ENCODE results near the gene RPS6KA3. TPM values are rescaled to one million over a fixed set of nuclear protein-coding genes. Genes with fewer than 3 reads are reported as not detected.

RPS6KA3 gene
- total and polyA plus RNA-seq, 2 donors (not counting 1 experiment from before 2014, with no cell fraction given), result 17.0 to 63.0 TPM

DNA sequence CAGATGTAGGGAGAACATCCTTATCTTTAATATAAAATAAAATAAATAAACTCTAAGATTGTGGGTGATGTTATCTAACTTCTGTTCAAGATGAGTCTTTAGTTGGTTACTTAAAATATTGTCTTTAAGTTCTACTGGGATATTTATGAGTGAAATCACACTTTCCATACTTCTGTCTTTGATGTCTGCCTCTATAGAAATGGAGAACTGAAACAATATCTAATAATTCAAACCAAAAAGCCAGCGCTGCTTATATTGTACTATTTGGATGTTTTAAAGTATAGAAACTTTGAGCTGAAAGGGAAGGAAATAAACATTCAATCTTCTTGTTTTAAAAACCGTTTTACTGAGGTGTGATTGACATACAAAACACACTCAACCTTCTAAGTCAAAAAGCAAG is 44.8 kb upstream of the RPS6KA3 start:
- no peak for TF ChIP-seq EZH2 (IDR thresholded peaks at IDR 0.05; ENCODE audit: borderline replicate concordance, insufficient read depth, low read depth, low read length, poor library complexity, severe bottlenecking)
- TF ChIP-seq, protein P1, sequence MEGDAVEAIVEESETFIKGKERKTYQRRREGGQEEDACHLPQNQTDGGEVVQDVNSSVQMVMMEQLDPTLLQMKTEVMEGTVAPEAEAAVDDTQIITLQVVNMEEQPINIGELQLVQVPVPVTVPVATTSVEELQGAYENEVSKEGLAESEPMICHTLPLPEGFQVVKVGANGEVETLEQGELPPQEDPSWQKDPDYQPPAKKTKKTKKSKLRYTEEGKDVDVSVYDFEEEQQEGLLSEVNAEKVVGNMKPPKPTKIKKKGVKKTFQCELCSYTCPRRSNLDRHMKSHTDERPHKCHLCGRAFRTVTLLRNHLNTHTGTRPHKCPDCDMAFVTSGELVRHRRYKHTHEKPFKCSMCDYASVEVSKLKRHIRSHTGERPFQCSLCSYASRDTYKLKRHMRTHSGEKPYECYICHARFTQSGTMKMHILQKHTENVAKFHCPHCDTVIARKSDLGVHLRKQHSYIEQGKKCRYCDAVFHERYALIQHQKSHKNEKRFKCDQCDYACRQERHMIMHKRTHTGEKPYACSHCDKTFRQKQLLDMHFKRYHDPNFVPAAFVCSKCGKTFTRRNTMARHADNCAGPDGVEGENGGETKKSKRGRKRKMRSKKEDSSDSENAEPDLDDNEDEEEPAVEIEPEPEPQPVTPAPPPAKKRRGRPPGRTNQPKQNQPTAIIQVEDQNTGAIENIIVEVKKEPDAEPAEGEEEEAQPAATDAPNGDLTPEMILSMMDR (IDR thresholded peaks at IDR 0.05), result no peak
- ATAC-seq (ENCODE audit: low read depth), result no peak
- ChIA-PET CTCF (no interaction called here), POLR2A (no interaction called here)
- Histone ChIP-seq H3K79me2 (ENCODE audit: control insufficient read depth, insufficient read depth, low read length) (no peaks in the 10 kb centered on the region), H3K4me3 (ENCODE audit: control extremely low read depth in 1 of 5, extremely low read depth in 1 of 5, insufficient read depth in 1 of 5, low read depth in 2 of 5, low read length in 4 of 5) (no peak overlapping the region), H3K4me1 (ENCODE audit: control insufficient read depth in 2 of 2, insufficient read depth in 2 of 2, low read length in 2 of 2) (peaks cover 24 to 38% of the 10 kb centered on the region in 2 donors), H3K36me3 (replicated peaks in 1 of 2; ENCODE audit: control extremely low read depth in 1 of 2, control insufficient read depth in 1 of 2, extremely low read depth in 1 of 2, insufficient read depth in 2 of 2, low read length in 1 of 2) (no peaks in the 10 kb centered on the region), H2AFZ (ENCODE audit: insufficient read depth, low read depth, low read length, poor library complexity, severe bottlenecking) (no peak overlapping the region), H3K9ac (ENCODE audit: low read length) (no peak overlapping the region), H3K9me3 (ENCODE audit: control extremely low read depth in 1 of 3, control insufficient read depth in 2 of 3, insufficient read depth in 1 of 3, low read length in 2 of 3) (no peaks in the 10 kb centered on the region), H3K4me2 (replicated peaks; ENCODE audit: low read depth, low read length, poor library complexity, severe bottlenecking) (peak overlapping the region; percentile 17), H3K27me3 (replicated peaks in 1 of 4; ENCODE audit: control extremely low read depth in 1 of 4, control insufficient read depth in 3 of 4, insufficient read depth in 4 of 4, low read length in 3 of 4) (no peaks in the 10 kb centered on the region), H4K20me1 (ENCODE audit: control insufficient read depth, insufficient read depth, low read length, poor library complexity, severe bottlenecking) (no peaks in the 10 kb centered on the region), H3K27ac (ENCODE audit: low read length in 2 of 2) (no peak overlapping the region)
- Mint-ChIP-seq H3K4me1 (peaks cover 38% of the 10 kb centered on the region), H3K27me3 (no peaks in the 10 kb centered on the region), H3K27ac (peak overlapping the region; percentile 39), H3K4me3 (no peak overlapping the region), H3K9me3 (ENCODE audit: insufficient read depth) (no peaks in the 10 kb centered on the region)
- no CpG with 5 or more reads among the region's 2 CpGs for WGBS (ENCODE audit: insufficient coverage)
- no peak for DNase-seq
- intact Hi-C loops (cut with micrococcal nuclease), result no loop called here

DNA sequence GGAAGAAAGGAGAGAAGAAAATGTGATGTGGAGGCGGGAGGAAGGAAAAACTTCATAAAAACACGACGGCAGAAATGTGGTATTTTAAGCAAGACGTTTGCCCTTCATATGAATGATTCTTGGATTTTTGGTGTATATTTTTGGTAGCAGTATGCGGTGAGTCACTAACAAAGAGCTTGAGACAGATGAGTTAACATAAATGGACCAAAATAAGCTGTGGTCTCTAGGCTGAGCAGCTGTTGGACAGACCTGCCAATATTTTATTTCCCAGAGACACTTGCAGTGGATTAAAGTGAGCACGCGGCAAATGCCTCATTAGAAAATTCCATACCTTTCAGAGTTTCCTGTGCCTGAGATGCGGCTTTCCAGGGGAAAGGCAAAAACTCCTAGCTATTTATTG is 43.1 kb upstream of the RPS6KA3 start:
- Histone ChIP-seq H3K36me3 (replicated peaks in 1 of 2; ENCODE audit: control extremely low read depth in 1 of 2, control insufficient read depth in 1 of 2, extremely low read depth in 1 of 2, insufficient read depth in 2 of 2, low read length in 1 of 2) (no peaks in the 10 kb centered on the region), H3K4me2 (replicated peaks; ENCODE audit: low read depth, low read length, poor library complexity, severe bottlenecking) (no peak overlapping the region), H3K9ac (ENCODE audit: low read length) (no peak overlapping the region), H3K4me1 (ENCODE audit: control insufficient read depth in 2 of 2, insufficient read depth in 2 of 2, low read length in 2 of 2) (peaks cover 21 to 27% of the 10 kb centered on the region in 2 donors), H3K4me3 (ENCODE audit: control extremely low read depth in 1 of 5, extremely low read depth in 1 of 5, insufficient read depth in 1 of 5, low read depth in 2 of 5, low read length in 4 of 5) (no peak overlapping the region), H3K9me3 (ENCODE audit: control extremely low read depth in 1 of 3, control insufficient read depth in 2 of 3, insufficient read depth in 1 of 3, low read length in 2 of 3) (no peaks in the 10 kb centered on the region), H4K20me1 (ENCODE audit: control insufficient read depth, insufficient read depth, low read length, poor library complexity, severe bottlenecking) (no peaks in the 10 kb centered on the region), H3K27me3 (replicated peaks in 1 of 4; ENCODE audit: control extremely low read depth in 1 of 4, control insufficient read depth in 3 of 4, insufficient read depth in 4 of 4, low read length in 3 of 4) (no peaks in the 10 kb centered on the region), H3K27ac (ENCODE audit: low read length in 2 of 2) (no peak overlapping the region), H3K79me2 (ENCODE audit: control insufficient read depth, insufficient read depth, low read length) (no peaks in the 10 kb centered on the region), H2AFZ (ENCODE audit: insufficient read depth, low read depth, low read length, poor library complexity, severe bottlenecking) (no peak overlapping the region)
- Mint-ChIP-seq H3K27ac (no peak overlapping the region), H3K27me3 (peaks cover 3% of the 10 kb centered on the region), H3K9me3 (ENCODE audit: insufficient read depth) (no peaks in the 10 kb centered on the region), H3K4me3 (no peak overlapping the region), H3K4me1 (peaks cover 29% of the 10 kb centered on the region)
- ChIA-PET POLR2A (interaction anchor here (1.1 kb wide), 1 partner anchor 42 kb away, joined by 3 read pairs; no protein-coding TSS in a partner anchor), CTCF (interaction anchor here (1.1 kb wide), 1 partner anchor 41 kb away, joined by 3 read pairs; no protein-coding TSS in a partner anchor)
- TF ChIP-seq, protein P1 (IDR thresholded peaks at IDR 0.05), result no peak
- TF ChIP-seq EZH2 (IDR thresholded peaks at IDR 0.05; ENCODE audit: borderline replicate concordance, insufficient read depth, low read depth, low read length, poor library complexity, severe bottlenecking), result no peak
- ATAC-seq (ENCODE audit: low read depth) (no peak), DNase-seq (no peak)
- no CpG with 5 or more reads among the region's 8 CpGs for WGBS (ENCODE audit: insufficient coverage)
- intact Hi-C loops (cut with micrococcal nuclease), result no loop called here
